ENCODE measurements around the gene RIPOR2.

Gene RIPOR2

DNA sequence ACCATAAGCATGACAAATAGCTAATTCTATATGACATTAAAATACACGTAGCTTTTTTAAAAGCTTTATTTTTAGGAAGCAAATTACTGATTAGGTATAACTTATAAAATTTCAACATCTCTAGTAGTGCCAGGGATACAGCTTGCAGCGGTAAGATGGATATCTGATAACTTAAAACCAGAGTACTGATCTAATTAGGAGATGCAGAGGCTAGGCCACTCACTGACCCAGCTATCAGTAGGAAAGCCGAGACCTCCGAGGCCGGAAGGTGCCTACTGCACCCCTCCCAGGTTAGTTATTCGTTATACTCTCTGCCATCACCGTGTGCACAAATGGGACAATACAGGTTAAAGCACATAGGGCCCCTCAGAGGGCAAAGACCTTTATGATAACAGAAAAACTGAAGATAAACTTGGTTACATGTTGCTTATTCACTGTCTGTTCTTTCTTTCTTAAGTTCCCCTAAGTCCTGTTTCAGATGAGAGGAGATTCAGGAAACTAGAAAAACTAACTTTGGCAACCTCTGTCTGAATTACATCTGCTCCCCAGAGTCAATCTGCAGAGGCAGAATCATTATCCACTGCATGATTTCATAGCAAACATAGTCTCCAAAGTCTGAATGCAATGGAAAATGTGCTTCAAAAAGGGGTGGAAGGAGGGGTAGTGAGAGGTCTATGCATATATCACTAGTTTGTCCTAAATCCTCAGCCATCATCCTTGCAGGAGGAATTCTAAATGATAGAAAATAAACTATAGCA, 60.8 kb downstream of the RIPOR2 start:
- DNase-seq = no peak

GRCh38 chr6:24874128-24874527, 61.6 kb downstream of the RIPOR2 start:
- no peak for DNase-seq

DNA sequence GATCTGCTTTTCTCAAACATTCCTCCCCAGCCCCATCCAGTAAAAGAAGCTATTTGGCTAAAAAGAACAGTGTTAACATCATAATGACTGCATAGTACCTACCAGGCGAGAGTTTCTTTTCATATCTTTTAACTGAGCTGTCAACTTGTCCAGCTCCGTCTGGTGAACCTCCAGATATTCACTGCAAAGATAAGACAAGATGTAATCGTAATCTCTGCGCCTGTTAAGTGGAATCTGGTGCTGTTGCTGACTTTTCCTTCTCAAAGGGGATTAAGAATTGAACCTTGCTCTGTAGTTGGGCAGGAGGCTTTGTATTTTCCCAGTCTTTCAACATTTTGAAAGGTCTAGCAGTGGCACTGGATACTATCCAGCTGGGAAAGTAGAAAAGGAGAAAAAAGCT, 63.0 kb downstream of the RIPOR2 start:
- no peak for DNase-seq

DNA sequence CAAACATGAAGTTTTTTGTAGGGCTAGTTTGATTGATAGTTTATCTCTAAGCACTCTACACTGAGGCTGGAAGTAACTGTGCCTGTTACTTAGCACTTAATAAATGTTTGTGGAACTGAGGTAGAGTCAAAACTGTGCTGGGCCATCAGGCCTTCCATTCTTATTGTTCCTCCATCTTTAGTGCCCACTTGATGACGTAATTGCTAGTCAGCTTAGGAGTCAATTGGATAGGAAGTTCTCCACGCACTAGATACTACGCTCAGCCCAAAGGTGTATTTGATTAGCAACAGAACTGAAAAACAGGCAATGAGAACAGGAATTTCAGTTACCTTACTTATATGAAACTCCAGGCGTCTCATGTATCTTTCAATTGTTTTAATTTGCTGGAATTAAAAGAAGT, 67.0 kb downstream of the RIPOR2 start:
- DNase-seq = no peak

GRCh38 chr6:24867104-24867703, 68.6 kb downstream of the RIPOR2 start:
- DNase-seq = no peak

GRCh38 chr6:24865161-24865560, 70.6 kb downstream of the RIPOR2 start:
- no peak for DNase-seq

GRCh38 chr6:24864343-24864742, 71.4 kb downstream of the RIPOR2 start:
- peak; percentile 94 for DNase-seq

- DNase-seq = no peak
These were observed 73.8 kb downstream of the RIPOR2 start for GRCh38 chr6:24861934-24862333.

DNA sequence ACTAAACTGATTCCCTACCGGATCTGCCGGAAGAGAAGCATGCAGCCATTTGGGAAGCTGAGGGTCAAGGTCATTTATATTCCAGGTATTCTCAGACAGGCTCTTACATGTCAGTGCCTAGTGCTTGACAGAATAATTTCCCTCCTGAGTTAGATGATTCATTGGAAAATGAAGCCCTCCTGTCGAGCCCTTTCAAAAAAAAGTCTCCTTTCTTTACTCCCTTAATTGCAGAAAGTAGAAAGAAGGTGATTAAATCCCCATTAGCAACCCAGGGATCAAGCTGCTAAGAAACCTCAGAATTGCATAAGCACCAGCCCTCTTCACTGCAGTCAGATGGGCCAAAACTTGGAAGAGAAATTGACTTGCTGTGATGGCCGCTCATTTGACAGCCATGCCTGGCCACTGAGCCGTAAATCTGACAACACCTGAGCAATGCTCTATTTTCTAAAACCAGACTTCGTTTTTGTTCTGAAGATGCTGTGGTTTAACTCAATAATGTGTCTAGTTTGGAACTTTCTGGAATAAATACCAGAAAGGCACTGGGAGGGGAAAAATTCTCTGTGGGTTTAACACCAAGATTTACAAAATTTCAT, 76.1 kb downstream of the RIPOR2 start:
- no peak for DNase-seq

GRCh38 chr6:24859132-24859531, 76.6 kb downstream of the RIPOR2 start:
- no peak for DNase-seq

DNA sequence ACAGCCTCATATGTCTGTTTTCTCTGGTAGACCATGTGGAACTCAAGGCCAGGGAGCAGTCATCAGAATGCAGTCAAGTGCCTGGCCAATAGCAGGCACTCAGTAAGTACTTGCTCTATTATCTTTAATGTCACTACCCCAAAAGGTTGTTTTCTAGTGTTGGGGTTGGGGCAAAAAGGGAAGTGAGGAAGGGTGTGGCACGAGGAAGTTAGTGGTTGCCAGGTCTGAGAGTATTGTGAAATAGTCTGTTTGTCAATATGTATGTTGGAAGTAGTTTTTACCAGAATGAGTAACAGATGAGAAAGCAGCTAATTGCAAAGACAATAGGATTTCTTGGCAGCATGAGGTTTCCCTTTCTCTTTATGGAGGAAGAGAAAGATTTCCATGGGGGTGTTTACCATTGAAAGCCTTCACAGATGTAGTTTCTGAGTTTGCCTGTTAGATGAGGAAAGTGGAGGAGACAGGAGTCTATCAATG, 77.5 kb downstream of the RIPOR2 start:
- DNase-seq = no peak

DNA sequence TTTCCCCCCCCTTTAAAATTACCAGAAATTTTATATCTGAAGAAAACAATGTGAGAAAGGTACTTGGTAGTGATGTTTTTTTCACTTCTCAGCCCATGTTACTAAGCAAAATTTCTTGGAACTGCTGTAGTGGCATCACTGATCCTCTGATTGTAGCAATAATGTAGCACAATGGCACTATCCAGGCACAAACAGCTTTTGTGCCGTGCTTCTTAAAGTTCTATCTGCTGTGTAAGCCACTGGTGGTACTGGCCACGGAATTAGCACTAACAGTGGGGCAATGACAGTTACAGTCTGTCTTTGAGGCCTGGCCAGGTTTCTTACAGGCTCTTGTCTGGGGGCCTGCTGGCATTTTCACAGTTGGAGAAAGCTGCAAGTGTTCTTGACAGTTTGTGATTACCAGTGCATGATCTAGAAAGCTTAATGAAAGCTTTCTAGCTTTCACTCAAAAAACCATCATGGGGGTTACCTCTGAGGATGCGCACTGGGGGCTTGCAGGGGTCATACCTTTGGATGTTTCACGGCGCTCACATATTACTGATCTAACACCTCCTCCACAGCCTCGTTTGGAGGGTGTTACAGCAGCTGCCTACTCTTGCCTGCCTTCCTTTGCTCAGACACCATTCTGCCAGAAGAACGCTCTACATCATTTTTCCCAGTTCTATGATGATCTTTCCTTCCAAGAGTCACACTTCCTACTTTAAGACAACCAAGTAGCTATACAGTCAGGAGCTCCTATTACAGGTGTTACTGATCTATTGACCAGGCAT, 78.7 kb downstream of the RIPOR2 start:
- no peak for DNase-seq

DNA sequence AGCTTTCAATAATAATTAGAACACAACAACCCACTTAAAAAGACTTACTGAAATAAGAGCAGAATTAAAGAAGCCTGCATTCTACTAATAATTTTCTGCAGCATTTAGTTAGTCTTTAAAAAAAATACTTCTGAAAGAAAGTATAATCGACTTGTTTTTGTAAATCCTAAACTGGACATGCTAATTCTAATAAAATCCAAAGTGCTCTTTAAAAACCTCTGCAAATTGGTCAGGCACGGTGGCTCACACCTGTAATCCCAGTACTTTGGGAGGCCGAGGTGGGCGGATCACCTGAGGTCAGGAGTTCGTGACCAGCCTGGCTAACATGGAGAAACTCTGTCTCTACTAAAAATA, 79.5 kb downstream of the RIPOR2 start:
- no peak for DNase-seq

DNA sequence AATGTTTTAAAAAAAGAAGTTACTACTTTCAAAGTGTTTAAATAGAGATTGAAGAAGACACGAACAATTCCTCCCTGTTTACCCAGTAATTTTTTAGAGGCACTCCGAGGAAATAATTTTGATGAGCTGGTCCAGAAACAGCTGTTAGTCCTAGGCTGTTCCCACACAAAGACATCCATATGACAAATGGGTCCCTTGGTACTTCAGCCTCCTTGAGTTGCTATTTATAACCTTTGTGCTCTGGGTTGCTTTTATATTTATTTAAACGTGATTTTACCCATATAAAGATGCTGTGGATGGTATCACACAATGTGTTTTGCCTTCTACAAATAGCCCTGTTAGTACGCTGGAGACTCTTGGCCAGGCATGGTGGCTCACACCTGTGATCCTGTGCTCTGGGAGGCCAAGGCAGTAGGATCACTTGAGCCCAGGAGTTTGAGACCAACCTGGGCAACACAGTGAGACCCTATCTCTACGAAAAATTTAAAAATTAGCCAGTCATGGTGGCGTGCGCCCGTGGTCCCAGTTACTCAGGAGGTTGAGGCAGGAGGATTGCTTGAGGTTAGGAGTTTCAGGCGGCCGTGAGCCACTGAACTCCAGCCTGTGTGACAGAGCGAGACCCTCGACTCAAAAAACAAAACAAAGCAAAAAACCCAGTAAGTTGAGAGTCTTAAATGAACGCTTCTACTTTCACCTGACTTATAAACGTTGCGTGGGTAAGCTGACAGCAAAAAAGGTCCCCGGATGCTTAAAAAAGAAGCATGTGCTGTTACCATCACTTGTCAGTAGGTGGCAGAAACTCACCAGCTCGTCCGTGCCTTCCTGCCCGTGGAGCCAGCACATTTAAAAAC, 80.1 kb downstream of the RIPOR2 start:
- DNase-seq = peak; percentile 78

DNA sequence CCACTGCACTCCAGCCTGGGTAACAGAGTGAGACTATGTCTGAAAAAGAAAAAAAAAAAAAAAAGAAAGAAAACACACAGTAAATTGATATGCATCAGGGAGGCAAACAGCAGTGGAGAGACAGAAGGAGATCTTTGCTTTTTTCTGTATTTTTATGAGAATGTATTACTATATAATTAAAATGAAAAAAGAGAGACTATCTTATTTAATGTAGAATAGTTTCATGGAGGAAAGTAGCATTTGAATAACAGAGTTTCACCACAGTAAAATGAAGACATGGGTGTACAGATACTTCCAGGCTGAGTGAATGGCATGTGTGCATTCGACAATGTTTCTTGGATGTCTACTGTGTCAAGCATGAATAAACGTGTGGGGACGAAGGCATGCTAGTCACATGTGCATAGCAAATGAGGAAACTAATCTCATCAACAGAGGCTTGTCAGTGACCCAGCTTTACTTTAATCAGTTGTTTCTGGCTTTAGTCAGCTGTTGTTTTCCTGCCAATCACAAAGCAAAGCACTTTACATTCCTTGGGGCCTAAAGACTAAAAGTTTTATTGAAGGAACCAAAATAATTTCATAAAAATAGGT, 81.6 kb downstream of the RIPOR2 start:
- DNase-seq = no peak

- DNase-seq = no peak
These were observed 84.7 kb downstream of the RIPOR2 start for GRCh38 chr6:24851086-24851485.

DNA sequence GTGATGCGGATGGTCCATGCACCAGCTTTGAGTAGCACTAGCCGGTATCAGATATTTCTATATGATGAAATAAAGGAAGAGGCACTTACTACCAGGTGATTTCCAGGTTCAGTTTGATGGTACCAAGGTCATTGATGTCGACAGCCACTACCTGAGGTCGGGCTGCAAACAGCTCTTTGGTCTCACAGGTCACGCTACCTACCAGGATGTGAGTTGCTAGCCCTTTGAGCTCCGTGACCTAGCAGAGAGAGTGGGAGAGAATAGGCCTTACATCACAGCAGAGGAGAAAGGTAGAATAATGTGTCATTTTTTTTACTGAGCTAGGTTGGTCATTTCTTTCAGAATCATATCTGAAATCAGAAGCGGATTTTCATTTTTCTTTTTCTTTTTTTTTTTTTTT, 86.0 kb downstream of the RIPOR2 start:
- DNase-seq = no peak

- DNase-seq = no peak
These were observed 87.3 kb downstream of the RIPOR2 start for GRCh38 chr6:24848461-24848860.

DNA sequence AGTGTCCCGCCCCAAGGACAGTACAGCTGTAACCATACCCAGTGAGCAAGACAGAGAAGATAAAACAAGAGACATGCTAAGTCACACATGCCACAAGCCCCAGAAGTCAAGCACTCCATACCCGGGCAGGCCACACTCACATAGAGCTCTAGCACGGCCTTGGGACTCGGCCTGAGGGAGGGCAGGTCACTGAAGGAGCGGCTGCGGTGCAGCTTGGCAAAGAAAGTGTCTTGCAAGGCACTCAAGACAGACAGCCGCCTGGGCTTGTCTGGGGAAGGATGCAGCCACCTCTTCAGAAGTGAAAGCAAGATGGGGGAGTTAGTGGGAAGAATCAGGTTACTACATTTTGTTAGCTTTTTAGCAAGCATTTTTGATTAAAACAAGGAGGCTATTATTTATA, 88.4 kb downstream of the RIPOR2 start:
- DNase-seq = no peak

DNA sequence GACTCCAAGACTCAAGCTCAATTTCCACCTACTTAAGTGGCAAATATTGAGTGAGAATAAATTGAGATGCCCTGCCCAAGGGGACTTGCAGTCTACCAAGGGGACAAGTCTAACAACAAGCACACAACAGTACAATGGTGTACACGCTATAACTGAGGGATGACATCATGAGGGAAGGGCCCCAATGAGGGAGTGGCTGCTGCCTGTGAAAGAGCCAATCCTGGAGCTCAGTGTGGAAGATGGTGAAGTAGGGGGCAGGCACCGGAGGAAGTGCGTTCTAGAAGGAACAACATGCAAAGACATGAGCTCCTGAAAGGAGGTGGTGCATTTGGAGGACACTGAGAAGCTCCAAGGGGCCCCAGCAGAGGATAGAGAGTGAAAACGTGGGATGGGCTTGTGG, 90.2 kb downstream of the RIPOR2 start:
- DNase-seq = no peak

DNA sequence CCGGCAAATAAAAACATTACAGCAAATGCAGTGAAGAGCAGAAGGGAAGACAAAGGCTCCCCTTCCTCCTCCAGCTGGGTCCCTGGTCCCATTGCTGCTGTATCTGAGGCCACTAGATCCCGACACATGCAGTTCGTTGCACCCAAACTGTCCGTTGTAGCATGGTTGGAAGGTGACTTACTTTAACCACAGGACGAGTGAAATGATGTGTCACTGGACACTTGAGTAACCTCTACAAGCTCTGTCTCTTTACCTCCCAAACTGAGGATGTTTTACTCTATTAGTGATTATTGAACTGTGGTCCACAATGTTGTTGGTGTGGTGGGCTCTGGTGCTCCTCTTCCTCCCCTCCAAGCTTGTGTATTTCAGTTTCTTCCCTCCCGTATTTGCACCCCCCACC, 90.9 kb downstream of the RIPOR2 start:
- DNase-seq = no peak

DNA sequence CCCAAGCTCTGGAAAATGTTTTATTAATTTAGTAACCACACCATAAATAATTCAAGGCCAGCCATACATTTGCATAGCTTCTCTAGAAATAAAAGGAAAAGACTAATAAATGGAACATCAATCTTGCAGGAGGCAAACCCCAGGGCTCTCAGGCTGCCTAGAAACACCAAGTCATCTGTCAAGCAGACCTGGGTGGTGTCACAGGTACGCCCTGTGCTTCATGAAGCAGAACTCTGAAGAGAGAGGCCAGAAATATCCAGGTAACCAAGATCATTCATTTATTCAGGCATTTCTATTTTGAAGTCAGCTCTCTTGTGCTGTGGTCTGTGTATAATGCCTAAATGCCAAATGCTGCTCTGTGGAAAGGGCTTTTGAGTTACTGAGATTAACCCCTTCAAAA, 91.7 kb downstream of the RIPOR2 start:
- DNase-seq = no peak

All from NCI-H1694 treated with DMSO at 0.1 percent for 48 hours (cell line).